HepG2 (cell line): ENCODE measurements around the gene MEI1. TPM values are rescaled to one million over a fixed set of nuclear protein-coding genes. Genes with fewer than 3 reads are reported as not detected.

ENCODE experiments used
- ATAC-seq: fragments of 200-7000 bp; cut with Tn5 transposase; 3 replicates; pipeline ENCODE4 v1.9.1; 2020; ENCODE audit warnings: mild to moderate bottlenecking, moderate library complexity
- BruUV-seq: library from RNA; stranded (reverse); fragments of 400-500 nt; replicated peaks from 2 replicates; lab custom pipeline; 2021; lab: Mats Ljungman, UMichigan
- CTCF ChIA-PET: fragments of 300-600 bp; formaldehyde crosslinking; extraction: SDS; loops from one replicate; lab custom pipeline; 2021; ENCODE audit warnings: low total read pairs, inconsistent platforms, low intra/inter-chr PET ratio; lab: Yijun Ruan, JAX
- POLR2A ChIA-PET: fragments of 350-600 bp; sonication (Branson Sonifier 250); formaldehyde crosslinking; loops from one replicate; lab custom pipeline; 2020; ENCODE audit warnings: antibody characterized with exemption, inconsistent platforms; lab: Yijun Ruan, JAX
- DNase-seq: peaks from one replicate; pipeline ENCODE4 v3.0.0-alpha.2; 2015; ENCODE audit warnings: low spot score
- FAIRE-seq: peaks from 3 replicates; lab custom pipeline; 2011; peaks lifted over from hg19 to GRCh38; lab: Jason Lieb, UNC
- H2AFZ ChIP-seq: one replicate; pipeline ENCODE4 v1.6.1; 2011; ENCODE audit warnings: low read length, inconsistent platforms
- H3K27ac ChIP-seq: fragments of 300-600 bp; 3 replicates; pipeline ENCODE4 v1.8.0; 2011; ENCODE audit warnings: mixed run types, mild to moderate bottlenecking, mixed read lengths, low read length, inconsistent platforms; ENCODE audit not compliant: insufficient read depth; ENCODE audit errors: extremely low read length
- H3K27me3 ChIP-seq, 2 experiments: fragments of 200-600 bp in 1 of 2; 2 replicates in 1 of 2; 3 replicates in 1 of 2; pipeline versions ENCODE4 v1.6.0 to v1.8.0; 2011; ENCODE audit warnings: low read length in 2 of 2, mild to moderate bottlenecking in 2 of 2, moderate library complexity in 2 of 2, inconsistent platforms in 1 of 2; ENCODE audit not compliant: insufficient read depth in 2 of 2, control insufficient read depth in 1 of 2
- H3K36me3 ChIP-seq, 2 experiments: fragments of 200-600 bp in 1 of 2; replicated peaks in 1 of 2; 2 replicates in 1 of 2; 3 replicates in 1 of 2; pipeline versions ENCODE4 v1.5.1 to v1.8.0; 2011; ENCODE audit warnings: low read length in 2 of 2, inconsistent platforms in 1 of 2; ENCODE audit not compliant: insufficient read depth in 2 of 2, control insufficient read depth in 1 of 2
- H3K4me1 ChIP-seq: 2 replicates; pipeline ENCODE4 v1.5.1; 2012; ENCODE audit warnings: low read length, inconsistent platforms; ENCODE audit not compliant: insufficient read depth
- H3K4me2 ChIP-seq: 2 replicates; pipeline ENCODE4 v1.6.0; 2011; ENCODE audit warnings: low read depth, low read length, inconsistent platforms
- H3K4me3 ChIP-seq, 3 experiments: fragments of 200-600 bp in 1 of 3; sonication (generic), shearing (Covaris generic) in 1 of 3; replicated peaks in 1 of 3; 2 replicates each; pipeline ENCODE4 v1.5.1; 2011 to 2016; ENCODE audit warnings: low read length in 3 of 3, inconsistent platforms in 2 of 3, low read depth in 2 of 3, mild to moderate bottlenecking in 2 of 3, control low read depth in 1 of 3, mixed read lengths in 1 of 3; ENCODE audit not compliant: insufficient read depth in 1 of 3
- H3K79me2 ChIP-seq: one replicate; pipeline ENCODE4 v1.6.1; 2011; ENCODE audit warnings: low read length, inconsistent platforms; ENCODE audit not compliant: insufficient read depth
- H3K9ac ChIP-seq: 2 replicates; pipeline ENCODE4 v1.6.0; 2011; ENCODE audit warnings: mild to moderate bottlenecking, low read depth, low read length, inconsistent platforms; ENCODE audit not compliant: insufficient read depth
- H3K9me3 ChIP-seq: 2 replicates; pipeline ENCODE4 v1.5.1; 2012; ENCODE audit warnings: mild to moderate bottlenecking, low read length
- H4K20me1 ChIP-seq: 2 replicates; pipeline ENCODE4 v1.6.0; 2011; ENCODE audit warnings: inconsistent platforms, mild to moderate bottlenecking, low read length, moderate library complexity; ENCODE audit not compliant: insufficient read depth
- NFE2L1 ChIP-seq: sonication (generic); formaldehyde crosslinking; IDR thresholded peaks from 2 replicates; pipeline ENCODE4 v1.4.0; 2020; ENCODE audit warnings: missing genetic modification reagents, mild to moderate bottlenecking, borderline replicate concordance
- SMARCC2 ChIP-seq: fragments of 450-650 bp; IDR thresholded peaks from 2 replicates; pipeline ENCODE4 v1.6.1; 2017; ENCODE audit warnings: antibody characterized with exemption, mild to moderate bottlenecking
- SP4 ChIP-seq: sonication (generic); formaldehyde crosslinking; IDR thresholded peaks from 2 replicates; pipeline ENCODE4 v1.8.1; 2023; ENCODE audit warnings: mild to moderate bottlenecking, missing genetic modification reagents
- ZBTB1 ChIP-seq: sonication (generic); formaldehyde crosslinking; IDR thresholded peaks from 2 replicates; pipeline ENCODE4 v1.4.0; 2020; ENCODE audit warnings: missing genetic modification reagents, borderline replicate concordance
- ZNF207 ChIP-seq: fragments of 450-650 bp; IDR thresholded peaks from 2 replicates; pipeline ENCODE4 v1.6.1; 2016; ENCODE audit warnings: antibody characterized with exemption, borderline replicate concordance
- ZNF460 ChIP-seq: sonication (generic); formaldehyde crosslinking; IDR thresholded peaks from 2 replicates; pipeline ENCODE4 v1.5.1; 2020; ENCODE audit warnings: missing genetic modification reagents, mild to moderate bottlenecking, borderline replicate concordance
- ZNF546 ChIP-seq: sonication (generic); formaldehyde crosslinking; conservative IDR thresholded peaks from 2 replicates; pipeline ENCODE4 v1.8.1; 2023; ENCODE audit warnings: mild to moderate bottlenecking, missing genetic modification reagents
- ZNF616 ChIP-seq: sonication (generic); formaldehyde crosslinking; IDR thresholded peaks from 2 replicates; pipeline ENCODE4 v1.5.0; 2020; ENCODE audit warnings: low read depth, mild to moderate bottlenecking, missing genetic modification reagents
- ZNF703 ChIP-seq: sonication (generic); formaldehyde crosslinking; IDR thresholded peaks from 2 replicates; pipeline ENCODE4 v1.5.1; 2020; ENCODE audit warnings: missing genetic modification reagents, mild to moderate bottlenecking, moderate library complexity, borderline replicate concordance
- ZNF720 ChIP-seq: sonication (generic); formaldehyde crosslinking; IDR thresholded peaks from 2 replicates; pipeline ENCODE4 v1.4.0; 2020; ENCODE audit warnings: missing genetic modification reagents
- WGBS: methylation state at CpG from one replicate; pipeline ENCODE4 v1.1.6; 2017; ENCODE audit warnings: low lambda C conversion rate; 5-methylcytosine and 5-hydroxymethylcytosine counted together
- in situ Hi-C: cut with HindIII; loops from 2 replicates; pipeline ENCODE4 v1.10.0; 2017; ENCODE audit warnings: low pct_unique_long_range_greater_than_20kb; ENCODE audit not compliant: extremely low pct_ligation_motif_present
- intact Hi-C: fragments of 100-400 bp; cut with micrococcal nuclease; formaldehyde crosslinking; loops from one replicate; pipeline ENCODE4 v1.10.0; 2022; ENCODE audit not compliant: unreplicated experiment
- polyA plus RNA-seq, 8 experiments: library from polyadenylated mRNA; depleted of rRNA in 3 of 8; stranded (reverse) in 7 of 8; unstranded in 1 of 8; fragments of >200 nt; fragmentation: Illumina TruSeq in 4 of 8; extraction: Trizol in 4 of 8; gene quantifications; 2 replicates each; pipeline versions ENCODE4 v1.2.1 to v1.2.3, GENCODE V29; 2011 to 2016; ENCODE audit warnings: low read depth in 4 of 8, missing spikeins in 1 of 8, mixed read lengths in 1 of 8; ENCODE audit not compliant: insufficient read depth in 1 of 8
- total RNA-seq, 5 experiments: library from RNA; depleted of rRNA; stranded (reverse); fragments of >200 nt; fragmentation: Illumina TruSeq; extraction: Trizol; gene quantifications; 2 replicates each; pipeline ENCODE4 v1.2.3, GENCODE V29; 2016; ENCODE audit warnings: low read depth in 1 of 5
- TF ChIP-seq, protein P1 (sequence below): sonication (generic); formaldehyde crosslinking; IDR thresholded peaks from 2 replicates; pipeline ENCODE4 v1.5.0; 2020; ENCODE audit warnings: mild to moderate bottlenecking, missing genetic modification reagents, borderline replicate concordance
- TF ChIP-seq, protein P2 (sequence below): sonication (generic); formaldehyde crosslinking; IDR thresholded peaks from 2 replicates; pipeline ENCODE4 v1.5.1; 2020; ENCODE audit warnings: mild to moderate bottlenecking, missing genetic modification reagents, borderline replicate concordance

The MEI1 gene
- total and polyA plus RNA-seq, 2 of the 13 experiments (the other 11 are each of a cell fraction or from before 2014, with no cell fraction given): 0.75 to 1.9 TPM

DNA sequence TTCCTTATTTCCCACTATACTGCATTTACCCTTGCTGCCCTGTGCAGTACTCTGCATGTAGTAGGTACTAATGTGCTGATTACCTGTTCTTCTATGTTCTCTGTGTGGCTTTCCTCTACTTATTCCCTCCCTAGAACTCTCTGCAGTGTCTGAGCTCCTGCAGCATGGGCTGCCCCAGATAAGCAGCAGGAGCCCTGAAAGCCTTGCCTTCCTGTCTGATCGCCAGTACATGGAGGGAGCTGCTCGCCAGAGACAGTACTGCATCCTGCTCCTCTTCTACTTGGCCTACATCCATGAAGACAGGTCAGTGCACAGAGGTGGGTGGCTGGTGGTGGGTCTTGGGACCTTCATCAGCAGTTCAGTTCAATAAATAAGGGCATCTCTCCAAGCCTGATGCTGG, 58.9 kb downstream of the MEI1 start:
- Histone ChIP-seq H2AFZ (no peak overlapping the region), H3K9me3 (no peaks in the 10 kb centered on the region), H3K36me3 (no peaks in the 10 kb centered on the region), H3K4me1 (no peaks in the 10 kb centered on the region), H4K20me1 (no peaks in the 10 kb centered on the region), H3K9ac (no peak overlapping the region), H3K4me2 (no peak overlapping the region), H3K27me3 (peaks cover 0 to 5% of the 10 kb centered on the region in 2 experiments; a peak in 1 of 5 replicates), H3K79me2 (no peaks in the 10 kb centered on the region), H3K27ac (no peak overlapping the region), H3K4me3 (no peak overlapping the region)
- ChIA-PET POLR2A (no interaction called here), CTCF (no interaction called here)
- 17% methylated on average over 2 of the region's 2 CpGs for WGBS
- BruUV-seq: no TSS peak
- intact Hi-C loops: no loop called here
- DNase-seq: no peak
- FAIRE-seq: no peak
- ATAC-seq: no peak; the same call in 2 of the 3 replicates
- in situ Hi-C loops: no loop called here
- TF ChIP-seq, protein P1, sequence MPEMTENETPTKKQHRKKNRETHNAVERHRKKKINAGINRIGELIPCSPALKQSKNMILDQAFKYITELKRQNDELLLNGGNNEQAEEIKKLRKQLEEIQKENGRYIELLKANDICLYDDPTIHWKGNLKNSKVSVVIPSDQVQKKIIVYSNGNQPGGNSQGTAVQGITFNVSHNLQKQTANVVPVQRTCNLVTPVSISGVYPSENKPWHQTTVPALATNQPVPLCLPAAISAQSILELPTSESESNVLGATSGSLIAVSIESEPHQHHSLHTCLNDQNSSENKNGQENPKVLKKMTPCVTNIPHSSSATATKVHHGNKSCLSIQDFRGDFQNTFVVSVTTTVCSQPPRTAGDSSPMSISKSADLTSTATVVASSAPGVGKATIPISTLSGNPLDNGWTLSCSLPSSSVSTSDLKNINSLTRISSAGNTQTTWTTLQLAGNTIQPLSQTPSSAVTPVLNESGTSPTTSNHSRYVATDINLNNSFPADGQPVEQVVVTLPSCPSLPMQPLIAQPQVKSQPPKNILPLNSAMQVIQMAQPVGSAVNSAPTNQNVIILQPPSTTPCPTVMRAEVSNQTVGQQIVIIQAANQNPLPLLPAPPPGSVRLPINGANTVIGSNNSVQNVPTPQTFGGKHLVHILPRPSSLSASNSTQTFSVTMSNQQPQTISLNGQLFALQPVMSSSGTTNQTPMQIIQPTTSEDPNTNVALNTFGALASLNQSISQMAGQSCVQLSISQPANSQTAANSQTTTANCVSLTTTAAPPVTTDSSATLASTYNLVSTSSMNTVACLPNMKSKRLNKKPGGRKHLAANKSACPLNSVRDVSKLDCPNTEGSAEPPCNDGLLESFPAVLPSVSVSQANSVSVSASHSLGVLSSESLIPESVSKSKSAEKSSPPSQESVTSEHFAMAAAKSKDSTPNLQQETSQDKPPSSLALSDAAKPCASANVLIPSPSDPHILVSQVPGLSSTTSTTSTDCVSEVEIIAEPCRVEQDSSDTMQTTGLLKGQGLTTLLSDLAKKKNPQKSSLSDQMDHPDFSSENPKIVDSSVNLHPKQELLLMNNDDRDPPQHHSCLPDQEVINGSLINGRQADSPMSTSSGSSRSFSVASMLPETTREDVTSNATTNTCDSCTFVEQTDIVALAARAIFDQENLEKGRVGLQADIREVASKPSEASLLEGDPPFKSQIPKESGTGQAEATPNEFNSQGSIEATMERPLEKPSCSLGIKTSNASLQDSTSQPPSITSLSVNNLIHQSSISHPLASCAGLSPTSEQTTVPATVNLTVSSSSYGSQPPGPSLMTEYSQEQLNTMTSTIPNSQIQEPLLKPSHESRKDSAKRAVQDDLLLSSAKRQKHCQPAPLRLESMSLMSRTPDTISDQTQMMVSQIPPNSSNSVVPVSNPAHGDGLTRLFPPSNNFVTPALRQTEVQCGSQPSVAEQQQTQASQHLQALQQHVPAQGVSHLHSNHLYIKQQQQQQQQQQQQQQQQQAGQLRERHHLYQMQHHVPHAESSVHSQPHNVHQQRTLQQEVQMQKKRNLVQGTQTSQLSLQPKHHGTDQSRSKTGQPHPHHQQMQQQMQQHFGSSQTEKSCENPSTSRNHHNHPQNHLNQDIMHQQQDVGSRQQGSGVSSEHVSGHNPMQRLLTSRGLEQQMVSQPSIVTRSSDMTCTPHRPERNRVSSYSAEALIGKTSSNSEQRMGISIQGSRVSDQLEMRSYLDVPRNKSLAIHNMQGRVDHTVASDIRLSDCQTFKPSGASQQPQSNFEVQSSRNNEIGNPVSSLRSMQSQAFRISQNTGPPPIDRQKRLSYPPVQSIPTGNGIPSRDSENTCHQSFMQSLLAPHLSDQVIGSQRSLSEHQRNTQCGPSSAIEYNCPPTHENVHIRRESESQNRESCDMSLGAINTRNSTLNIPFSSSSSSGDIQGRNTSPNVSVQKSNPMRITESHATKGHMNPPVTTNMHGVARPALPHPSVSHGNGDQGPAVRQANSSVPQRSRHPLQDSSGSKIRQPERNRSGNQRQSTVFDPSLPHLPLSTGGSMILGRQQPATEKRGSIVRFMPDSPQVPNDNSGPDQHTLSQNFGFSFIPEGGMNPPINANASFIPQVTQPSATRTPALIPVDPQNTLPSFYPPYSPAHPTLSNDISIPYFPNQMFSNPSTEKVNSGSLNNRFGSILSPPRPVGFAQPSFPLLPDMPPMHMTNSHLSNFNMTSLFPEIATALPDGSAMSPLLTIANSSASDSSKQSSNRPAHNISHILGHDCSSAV (CRISPR knock-in tag): no peak
- TF ChIP-seq SMARCC2 (no peak), ZNF460 (CRISPR knock-in tag) (no peak), ZNF720 (CRISPR knock-in tag) (no peak), ZBTB1 (CRISPR knock-in tag) (no peak), ZNF616 (no peak), SP4 (no peak), ZNF703 (CRISPR knock-in tag) (no peak), NFE2L1 (CRISPR knock-in tag) (no peak), ZNF546 (CRISPR knock-in tag) (no peak), ZNF207 (no peak)
- TF ChIP-seq, protein P2, sequence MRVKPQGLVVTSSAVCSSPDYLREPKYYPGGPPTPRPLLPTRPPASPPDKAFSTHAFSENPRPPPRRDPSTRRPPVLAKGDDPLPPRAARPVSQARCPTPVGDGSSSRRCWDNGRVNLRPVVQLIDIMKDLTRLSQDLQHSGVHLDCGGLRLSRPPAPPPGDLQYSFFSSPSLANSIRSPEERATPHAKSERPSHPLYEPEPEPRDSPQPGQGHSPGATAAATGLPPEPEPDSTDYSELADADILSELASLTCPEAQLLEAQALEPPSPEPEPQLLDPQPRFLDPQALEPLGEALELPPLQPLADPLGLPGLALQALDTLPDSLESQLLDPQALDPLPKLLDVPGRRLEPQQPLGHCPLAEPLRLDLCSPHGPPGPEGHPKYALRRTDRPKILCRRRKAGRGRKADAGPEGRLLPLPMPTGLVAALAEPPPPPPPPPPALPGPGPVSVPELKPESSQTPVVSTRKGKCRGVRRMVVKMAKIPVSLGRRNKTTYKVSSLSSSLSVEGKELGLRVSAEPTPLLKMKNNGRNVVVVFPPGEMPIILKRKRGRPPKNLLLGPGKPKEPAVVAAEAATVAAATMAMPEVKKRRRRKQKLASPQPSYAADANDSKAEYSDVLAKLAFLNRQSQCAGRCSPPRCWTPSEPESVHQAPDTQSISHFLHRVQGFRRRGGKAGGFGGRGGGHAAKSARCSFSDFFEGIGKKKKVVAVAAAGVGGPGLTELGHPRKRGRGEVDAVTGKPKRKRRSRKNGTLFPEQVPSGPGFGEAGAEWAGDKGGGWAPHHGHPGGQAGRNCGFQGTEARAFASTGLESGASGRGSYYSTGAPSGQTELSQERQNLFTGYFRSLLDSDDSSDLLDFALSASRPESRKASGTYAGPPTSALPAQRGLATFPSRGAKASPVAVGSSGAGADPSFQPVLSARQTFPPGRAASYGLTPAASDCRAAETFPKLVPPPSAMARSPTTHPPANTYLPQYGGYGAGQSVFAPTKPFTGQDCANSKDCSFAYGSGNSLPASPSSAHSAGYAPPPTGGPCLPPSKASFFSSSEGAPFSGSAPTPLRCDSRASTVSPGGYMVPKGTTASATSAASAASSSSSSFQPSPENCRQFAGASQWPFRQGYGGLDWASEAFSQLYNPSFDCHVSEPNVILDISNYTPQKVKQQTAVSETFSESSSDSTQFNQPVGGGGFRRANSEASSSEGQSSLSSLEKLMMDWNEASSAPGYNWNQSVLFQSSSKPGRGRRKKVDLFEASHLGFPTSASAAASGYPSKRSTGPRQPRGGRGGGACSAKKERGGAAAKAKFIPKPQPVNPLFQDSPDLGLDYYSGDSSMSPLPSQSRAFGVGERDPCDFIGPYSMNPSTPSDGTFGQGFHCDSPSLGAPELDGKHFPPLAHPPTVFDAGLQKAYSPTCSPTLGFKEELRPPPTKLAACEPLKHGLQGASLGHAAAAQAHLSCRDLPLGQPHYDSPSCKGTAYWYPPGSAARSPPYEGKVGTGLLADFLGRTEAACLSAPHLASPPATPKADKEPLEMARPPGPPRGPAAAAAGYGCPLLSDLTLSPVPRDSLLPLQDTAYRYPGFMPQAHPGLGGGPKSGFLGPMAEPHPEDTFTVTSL: no peak
